EH (cell line): ENCODE results near the gene LIFR.

Experiments
- DNase-seq: peaks from one replicate; pipeline ENCODE4 v3.0.0-alpha.2; 2015; ENCODE audit warnings: low read depth

The LIFR gene

GRCh38 chr5:38548064-38548759 lies 8.2 kb downstream of the LIFR start:
- no peak for DNase-seq

- no peak for DNase-seq
Measured at GRCh38 chr5:38547257-38547656, 9.2 kb downstream of the LIFR start.

DNA sequence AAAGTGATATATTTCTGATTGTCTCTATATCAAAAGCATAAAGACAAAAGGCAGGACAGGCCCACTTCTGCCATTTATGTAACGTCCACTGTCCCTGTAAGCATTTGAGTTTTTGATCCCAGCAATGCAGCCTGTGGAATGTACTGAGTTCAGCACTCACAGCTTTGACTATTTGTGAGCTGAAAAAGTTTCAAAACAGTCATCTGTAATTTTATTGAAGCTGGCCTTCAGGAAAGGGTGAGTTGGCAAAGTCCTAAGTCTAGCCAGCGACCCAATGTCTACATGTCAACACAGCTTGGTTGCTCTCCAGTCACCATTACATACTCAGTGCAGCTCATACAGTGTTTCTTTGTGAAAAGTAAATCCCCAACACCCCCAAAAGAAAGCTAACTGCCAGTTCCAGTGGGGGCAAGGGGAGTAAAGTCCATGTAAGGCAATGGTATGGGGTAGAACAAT lies 9.7 kb downstream of the LIFR start:
- DNase-seq, result no peak

GRCh38 chr5:38543886-38544285 lies 12.6 kb downstream of the LIFR start:
- no peak for DNase-seq

- DNase-seq, result no peak
Measured at GRCh38 chr5:38543074-38543473, 13.4 kb downstream of the LIFR start.

DNA sequence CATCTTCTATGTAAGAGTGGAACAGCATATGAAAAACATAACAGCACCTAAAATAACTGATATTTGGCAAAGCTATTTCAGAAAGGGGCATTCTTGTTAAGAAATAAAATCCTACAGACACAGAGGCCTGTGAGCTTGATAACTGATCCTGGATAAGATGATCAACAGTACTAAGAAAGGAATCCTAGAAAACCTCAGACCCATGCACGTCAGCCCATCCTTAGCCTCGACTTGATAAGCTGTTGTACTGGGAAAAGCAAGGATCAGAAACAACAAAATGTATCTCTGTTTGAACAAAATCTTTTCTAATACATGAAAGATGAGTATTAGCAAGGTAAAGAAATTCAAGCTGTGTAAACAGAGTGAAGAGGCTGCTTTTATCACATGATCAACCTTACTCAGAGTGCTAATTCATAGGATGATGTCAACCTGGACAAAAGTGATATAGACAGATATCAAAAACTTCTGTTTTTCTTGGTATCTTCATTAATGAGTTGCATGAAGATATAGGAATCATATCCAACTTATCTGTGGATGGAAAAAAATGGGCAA lies 15.2 kb downstream of the LIFR start:
- DNase-seq, result no peak

- no peak for DNase-seq
Measured at GRCh38 chr5:38540314-38540713, 16.1 kb downstream of the LIFR start.

DNA sequence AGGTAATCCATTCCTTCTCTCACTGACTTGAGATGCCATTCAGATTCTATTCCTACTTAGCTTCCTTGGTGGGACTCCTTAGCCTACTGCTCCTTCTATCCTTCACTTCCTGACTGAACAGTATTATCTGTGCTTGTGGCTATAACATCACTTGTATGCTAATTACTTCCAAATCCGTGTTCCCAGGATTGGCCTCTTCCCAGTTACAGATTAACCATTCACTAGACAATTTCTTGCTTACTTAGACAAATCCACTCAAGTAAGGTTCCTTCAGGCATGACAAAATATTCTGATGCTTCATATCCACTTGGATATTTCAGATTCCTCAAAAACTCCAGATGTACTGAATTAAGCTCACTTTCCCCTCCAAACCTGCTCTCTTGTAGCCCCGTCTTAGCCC lies 18.3 kb downstream of the LIFR start:
- no peak for DNase-seq

GRCh38 chr5:38537505-38537904 lies 18.9 kb downstream of the LIFR start:
- no peak for DNase-seq

DNA sequence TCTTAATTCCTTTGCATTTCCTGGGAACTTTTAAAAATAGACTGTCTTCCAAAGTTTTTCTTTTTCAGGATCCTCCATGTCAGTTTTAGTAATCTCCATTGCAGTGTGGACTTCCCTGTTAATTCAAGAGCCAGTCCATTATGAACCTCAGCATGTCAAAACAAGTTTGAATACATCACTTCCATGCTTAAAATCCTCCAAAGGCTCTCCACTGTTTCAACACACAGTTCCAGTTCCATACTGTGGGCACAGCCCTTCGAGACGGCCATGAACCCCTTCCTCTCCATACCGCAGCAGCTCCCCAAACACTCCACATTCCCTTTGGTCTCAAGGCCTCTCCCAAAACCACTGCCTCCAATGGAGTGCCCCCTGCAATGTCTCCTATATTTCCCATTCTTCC lies 19.5 kb downstream of the LIFR start:
- DNase-seq, result no peak

- no peak for DNase-seq
Measured at GRCh38 chr5:38535845-38536244, 20.6 kb downstream of the LIFR start.

DNA sequence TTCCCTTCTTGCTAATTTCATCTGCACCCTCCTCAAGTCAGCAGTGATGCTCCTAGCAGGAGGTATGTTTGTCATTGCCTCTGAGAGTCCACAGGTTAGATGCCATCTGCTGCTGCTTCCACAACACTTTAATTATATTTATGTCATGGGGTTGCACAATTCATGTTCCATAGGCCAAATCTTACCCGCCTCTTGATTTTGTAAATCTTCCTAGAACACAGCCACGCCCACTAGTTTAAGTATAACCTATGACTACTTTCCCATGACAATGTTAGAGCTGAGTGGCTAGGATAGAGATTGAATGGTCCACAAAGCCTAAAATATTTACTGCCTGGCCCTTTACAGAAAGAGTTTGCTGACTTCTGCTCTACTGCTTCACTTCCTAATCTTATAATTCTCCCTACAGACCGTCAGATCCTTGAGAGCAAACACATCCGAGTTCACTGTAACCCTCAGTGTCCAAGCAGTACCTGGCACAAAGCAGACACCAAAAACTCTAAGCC lies 21.1 kb downstream of the LIFR start:
- no peak for DNase-seq

DNA sequence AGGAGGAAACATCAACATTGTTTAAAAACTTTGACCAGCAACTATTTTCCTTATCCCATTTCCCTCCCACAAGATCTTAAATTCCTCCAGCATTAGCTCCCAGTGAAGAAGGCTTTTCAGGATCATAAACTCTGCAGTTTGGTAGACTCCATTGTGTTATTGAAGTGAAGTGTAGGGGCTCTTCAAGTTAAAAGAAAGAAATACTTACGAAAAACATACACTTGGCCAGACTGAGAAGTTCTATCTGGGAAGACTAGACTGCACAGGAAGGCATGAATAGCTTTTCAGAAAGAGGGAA lies 22.3 kb downstream of the LIFR start:
- no peak for DNase-seq

- no peak for DNase-seq
Measured at GRCh38 chr5:38533286-38534155, 22.9 kb downstream of the LIFR start.

DNA sequence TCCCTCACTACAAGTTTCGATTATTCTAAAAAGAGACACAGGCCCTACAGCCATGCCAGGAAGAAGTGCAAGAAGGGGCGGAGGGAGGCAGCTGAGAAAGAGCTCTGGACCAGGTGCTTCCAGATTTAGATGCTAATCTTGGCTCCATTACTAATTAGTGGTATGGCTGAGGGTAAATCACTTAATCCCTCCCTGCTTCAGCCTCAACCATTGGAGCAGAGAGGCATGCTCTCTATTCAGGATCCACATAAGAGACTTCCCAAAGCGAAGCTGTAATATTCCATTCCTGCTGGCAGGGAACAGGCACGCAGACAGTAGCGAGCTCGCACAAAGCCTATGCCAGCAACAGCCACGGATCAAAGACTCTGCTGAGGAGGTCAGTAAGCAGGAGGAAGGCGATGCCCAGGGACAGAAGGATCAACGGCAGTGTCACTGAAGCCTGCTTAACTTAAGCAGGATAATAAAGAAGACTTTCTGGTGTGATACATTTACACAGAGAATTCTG lies 24.2 kb downstream of the LIFR start:
- no peak for DNase-seq

DNA sequence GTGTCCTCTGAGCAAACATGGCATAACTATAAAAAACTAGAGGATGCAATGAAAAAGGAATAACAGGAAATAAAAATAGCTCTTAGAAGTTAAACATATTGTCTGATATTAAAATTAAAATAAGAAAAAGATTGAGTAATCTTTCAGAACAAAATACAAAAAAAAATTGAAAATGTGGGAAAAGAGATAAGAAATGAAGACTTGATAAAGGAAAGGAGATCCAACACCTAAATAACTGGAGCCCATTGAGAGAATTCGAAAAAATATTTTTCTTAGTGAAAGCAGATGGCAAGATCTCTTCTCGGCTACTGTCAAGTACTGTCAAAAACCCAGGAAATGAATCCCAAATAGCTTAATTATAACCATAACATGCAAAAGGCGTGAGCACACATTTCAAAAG lies 24.9 kb downstream of the LIFR start:
- no peak for DNase-seq

DNA sequence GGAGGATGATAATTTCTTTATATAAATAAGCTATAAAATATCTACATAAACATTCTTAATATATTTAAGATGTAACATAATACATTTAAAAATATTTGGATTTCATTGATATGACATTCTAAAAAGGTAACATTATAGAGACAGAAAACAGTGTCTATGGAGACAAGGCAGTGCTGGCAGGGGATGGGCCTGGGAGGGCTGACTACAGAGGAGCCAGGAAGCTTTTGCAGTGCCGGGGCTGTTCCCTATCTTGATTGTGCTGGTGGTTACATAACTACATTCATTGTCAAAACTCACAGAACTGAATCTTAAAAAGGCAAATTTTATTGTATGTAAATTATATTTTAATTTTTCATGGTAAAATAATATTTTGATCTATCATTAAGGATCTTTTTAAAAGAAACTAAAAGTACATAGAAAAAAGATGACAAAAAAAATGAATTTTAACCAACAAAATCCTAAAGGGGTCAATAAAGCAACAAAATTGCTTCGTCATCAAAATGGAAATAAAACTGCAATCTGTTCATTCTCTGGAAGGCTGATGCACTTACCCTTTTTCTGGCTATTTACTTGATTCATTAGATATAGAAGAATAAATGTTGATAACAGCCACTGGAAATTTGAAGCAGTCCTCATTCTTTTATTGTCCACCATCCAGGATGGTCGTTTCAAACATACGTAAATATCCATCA lies 26.3 kb downstream of the LIFR start:
- no peak for DNase-seq

DNA sequence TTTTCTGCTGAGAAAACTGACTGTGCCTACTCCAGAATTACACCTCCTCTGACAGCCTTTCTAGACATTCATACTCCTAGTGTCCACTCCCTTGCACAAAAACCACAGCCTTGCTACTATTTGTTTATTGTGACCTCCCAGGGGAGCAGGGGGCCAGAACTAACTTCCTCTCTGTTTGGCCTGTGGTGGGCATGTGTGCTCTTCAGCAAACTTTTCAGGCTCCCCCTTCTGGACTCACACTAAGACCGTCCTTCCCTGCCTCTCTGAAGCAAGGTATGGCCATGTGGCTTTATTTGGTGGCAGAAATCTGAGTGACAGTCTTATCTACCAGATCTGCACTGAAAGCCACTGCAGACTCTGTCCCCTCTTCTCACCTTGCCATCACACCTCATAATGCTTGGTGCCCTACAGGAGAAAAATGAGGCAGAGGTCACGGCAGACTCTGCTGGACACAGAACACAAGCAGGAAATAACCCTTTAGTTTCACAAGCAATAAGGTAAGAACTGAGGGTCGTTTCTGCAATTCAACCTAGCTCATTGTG lies 28.2 kb downstream of the LIFR start:
- no peak for DNase-seq

- no peak for DNase-seq
Measured at GRCh38 chr5:38527475-38527874, 29.0 kb downstream of the LIFR start.

DNA sequence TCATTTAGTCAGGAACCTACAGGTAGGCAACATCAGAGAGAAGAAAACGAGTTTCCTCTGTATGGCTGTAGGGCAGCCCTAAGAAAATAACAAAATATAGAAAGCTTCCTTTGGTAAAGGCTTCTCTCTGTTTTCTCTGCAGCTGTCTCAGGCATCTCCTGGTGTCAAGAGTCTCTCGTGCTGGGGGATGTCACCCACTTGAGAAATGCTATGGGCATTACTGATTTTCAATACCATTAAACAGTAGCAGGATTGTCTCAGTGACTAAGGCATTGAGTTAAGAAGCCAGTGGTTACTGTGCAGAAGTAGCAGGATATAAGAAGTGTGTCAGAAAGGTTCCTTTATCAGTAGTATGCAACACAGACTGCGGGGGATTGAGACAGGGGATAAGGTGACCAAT lies 32.4 kb downstream of the LIFR start:
- DNase-seq, result no peak

DNA sequence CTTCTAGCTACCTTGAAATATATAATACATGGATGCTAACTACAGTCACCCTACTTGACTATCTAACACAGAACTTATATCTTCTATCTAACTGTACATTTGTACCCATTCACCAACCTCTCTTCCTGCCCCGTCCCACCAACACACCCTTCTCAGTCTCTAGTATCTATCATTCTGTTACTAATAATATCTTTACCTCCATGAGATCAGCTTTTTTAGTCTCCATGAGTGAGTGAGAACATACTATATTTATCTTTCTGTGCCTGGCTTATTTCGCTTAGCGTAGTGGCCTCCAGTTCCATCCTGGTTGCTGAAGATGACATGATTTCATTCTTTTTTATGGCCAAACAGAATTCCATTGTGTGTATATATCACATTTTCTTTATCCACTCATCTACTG lies 37.0 kb downstream of the LIFR start:
- no peak for DNase-seq

GRCh38 chr5:38518341-38518740 lies 38.1 kb downstream of the LIFR start:
- DNase-seq, result peak; percentile 12
